Femur (tissue), 1 donor: ENCODE results near the gene TECR.
A peak's percentile ranks its signal among the peaks of the same experiment; 100 is the strongest.
"Not testable (repeated sequence)": the region's sequence is repeated elsewhere in the genome, so short reads cannot be mapped to it uniquely, and the experiment has no call there.

Source experiments
- DNase-seq: peaks from one replicate; pipeline ENCODE4 v3.0.0-alpha.2; 2017

Gene TECR

GRCh38 chr19:14529254-14530004 is at the start of gene TECR:
Gene TECR, plus strand, starts transcription at chr19:14529594. Its CDS starts 103 bp downstream, at chr19:14529697.
- DNase-seq = peak; percentile 100

- DNase-seq = peak; percentile 57
These were observed 49.3 kb upstream of the TECR start for GRCh38 chr19:14479975-14480699.

- DNase-seq = no peak
These were observed 48.7 kb upstream of the TECR start for GRCh38 chr19:14480700-14481079.

GRCh38 chr19:14482172-14482941 is 47.0 kb upstream of the TECR start:
- no peak for DNase-seq

- no peak for DNase-seq
These were observed 41.8 kb upstream of the TECR start for GRCh38 chr19:14487370-14488125.

- no peak for DNase-seq
These were observed 36.5 kb upstream of the TECR start for GRCh38 chr19:14492756-14493337.

- DNase-seq = no peak
These were observed 35.0 kb upstream of the TECR start for GRCh38 chr19:14494411-14494810.

- no peak for DNase-seq
These were observed 34.3 kb upstream of the TECR start for GRCh38 chr19:14494910-14495671.

- no peak for DNase-seq
These were observed 33.7 kb upstream of the TECR start for GRCh38 chr19:14495672-14496028.

GRCh38 chr19:14496029-14496833 is 33.2 kb upstream of the TECR start, which contains the start of gene GIPC1:
Gene GIPC1, minus strand, starts transcription at chr19:14496127. Its CDS starts 13,151 bp downstream, at chr19:14482976.
- peak; percentile 98 for DNase-seq

- no peak for DNase-seq
These were observed 32.6 kb upstream of the TECR start for GRCh38 chr19:14496834-14497227.

GRCh38 chr19:14497228-14497921 is 32.0 kb upstream of the TECR start:
- DNase-seq = no peak

- DNase-seq = no peak
These were observed 26.9 kb upstream of the TECR start for GRCh38 chr19:14502334-14503092.

- DNase-seq = no peak
These were observed 26.1 kb upstream of the TECR start for GRCh38 chr19:14503285-14503684.

GRCh38 chr19:14504575-14504974 is 24.8 kb upstream of the TECR start:
- not testable (repeated sequence) for DNase-seq

GRCh38 chr19:14505488-14506239 is 23.7 kb upstream of the TECR start:
- DNase-seq = no peak

- no peak for DNase-seq
These were observed 21.5 kb upstream of the TECR start for GRCh38 chr19:14507704-14508542.
